Activated CD8-positive, alpha-beta T cell treated with anti-CD3 and anti-CD28 coated beads, Interleukin-2, amount 10 ng/mL, durations not matched to agents 7 days and 5 days (primary cell): ENCODE results near the gene USF1. TPM values are rescaled to one million over a fixed set of nuclear protein-coding genes. Genes with fewer than 3 reads are reported as not detected.
"Not testable (repeated sequence)": the region's sequence is repeated elsewhere in the genome, so short reads cannot be mapped to it uniquely, and the experiment has no call there.

Experiments used
- ATAC-seq: fragments of 150-1000 bp; cut with Tn5 transposase; one replicate; pipeline ENCODE4 v1.10.0; 2021; ENCODE audit warnings: moderate library complexity
- CTCF ChIA-PET: fragments of 350-600 bp; sonication (Branson Sonifier 250); formaldehyde crosslinking; loops from one replicate; lab custom pipeline; 2021; ENCODE audit warnings: antibody characterized with exemption; lab: Charles Lee
- POLR2A ChIA-PET: fragments of 350-600 bp; sonication (Branson Sonifier 250); formaldehyde crosslinking; loops from one replicate; lab custom pipeline; 2021; ENCODE audit warnings: antibody characterized with exemption; lab: Charles Lee
- DNase-seq: peaks from one replicate; pipeline ENCODE4 v3.0.0-alpha.2; 2020
- H3K27ac Mint-ChIP-seq: one replicate; pipeline ENCODE4 v1.8.0; 2021; ENCODE audit warnings: mild to moderate bottlenecking, mixed read lengths
- H3K27me3 Mint-ChIP-seq: one replicate; pipeline ENCODE4 v1.8.0; 2021; ENCODE audit warnings: low read depth, mixed read lengths
- H3K36me3 Mint-ChIP-seq: one replicate; pipeline ENCODE4 v1.8.0; 2021; ENCODE audit warnings: low read depth, mixed read lengths
- H3K4me1 Mint-ChIP-seq: one replicate; pipeline ENCODE4 v1.8.0; 2021; ENCODE audit warnings: low read depth, mixed read lengths
- H3K4me3 Mint-ChIP-seq: one replicate; pipeline ENCODE4 v1.8.0; 2021; ENCODE audit warnings: mild to moderate bottlenecking, mixed read lengths
- H3K9me3 Mint-ChIP-seq: one replicate; pipeline ENCODE4 v1.8.0; 2022; ENCODE audit warnings: mixed read lengths; ENCODE audit not compliant: insufficient read depth
- total RNA-seq, 2 experiments: library from RNA; stranded (reverse); gene quantifications; one replicate each; pipeline ENCODE4 v1.2.3, GENCODE V29; 2021

USF1 gene
- total RNA-seq, 2 experiments from 2014 or later: 81.6 to 83.2 TPM

- ChIA-PET CTCF (interaction anchor here (1.0 to 3.7 kb wide), 2 partner anchors 9 to 92 kb away, joined by 3 to 17 read pairs; partner anchors contain the start of gene KLHDC9), POLR2A (no interaction called here)
- no peak overlapping the region for H3K27ac Mint-ChIP-seq
- DNase-seq: no peak
- H3K4me1 Mint-ChIP-seq: peaks cover 2% of the 10 kb centered on the region
- H3K4me3 Mint-ChIP-seq: no peak overlapping the region
- ATAC-seq: no peak
- no peaks in the 10 kb centered on the region for H3K36me3 Mint-ChIP-seq
- no peaks in the 10 kb centered on the region for H3K9me3 Mint-ChIP-seq
- H3K27me3 Mint-ChIP-seq: no peaks in the 10 kb centered on the region
Observed at GRCh38 chr1:161006563-161006962, 39.2 kb downstream of the USF1 start.

GRCh38 chr1:161001525-161001924 lies 44.3 kb downstream of the USF1 start:
- CTCF ChIA-PET: interaction anchor here (1.4 kb wide), 1 partner anchor 95 kb away, joined by 5 read pairs; no protein-coding TSS in a partner anchor
- H3K36me3 Mint-ChIP-seq: peaks cover 16% of the 10 kb centered on the region
- POLR2A ChIA-PET: no interaction called here
- no peak overlapping the region for H3K27ac Mint-ChIP-seq
- no peaks in the 10 kb centered on the region for H3K9me3 Mint-ChIP-seq
- no peak overlapping the region for H3K4me3 Mint-ChIP-seq
- no peaks in the 10 kb centered on the region for H3K27me3 Mint-ChIP-seq
- no peak for ATAC-seq
- no peak for DNase-seq
- H3K4me1 Mint-ChIP-seq: no peaks in the 10 kb centered on the region

GRCh38 chr1:161000736-161001480 lies 44.9 kb downstream of the USF1 start:
- no peaks in the 10 kb centered on the region for H3K27me3 Mint-ChIP-seq
- ATAC-seq (no peak), DNase-seq (no peak)
- POLR2A ChIA-PET: interaction anchor here (0.7 kb wide), 2 partner anchors 12 to 21 kb away, joined by 3 read pairs; partner anchors contain the start of gene F11R
- H3K27ac Mint-ChIP-seq: no peak overlapping the region
- no peak overlapping the region for H3K4me3 Mint-ChIP-seq
- H3K9me3 Mint-ChIP-seq: no peaks in the 10 kb centered on the region
- H3K36me3 Mint-ChIP-seq: peaks cover 16% of the 10 kb centered on the region
- no peaks in the 10 kb centered on the region for H3K4me1 Mint-ChIP-seq
- CTCF ChIA-PET: interaction anchor here (1.4 to 4.2 kb wide), 2 partner anchors 12 to 96 kb away, joined by 5 to 26 read pairs; no protein-coding TSS in a partner anchor

GRCh38 chr1:160999376-160999775 lies 46.4 kb downstream of the USF1 start:
- CTCF ChIA-PET: interaction anchor here (4.2 kb wide), 1 partner anchor 10 kb away, joined by 26 read pairs; no protein-coding TSS in a partner anchor
- no peak overlapping the region for H3K4me3 Mint-ChIP-seq
- no peak for ATAC-seq

GRCh38 chr1:160997323-160998038 lies 48.3 kb downstream of the USF1 start:
- POLR2A ChIA-PET: interaction anchor here (0.6 to 1.6 kb wide), 7 partner anchors 16 to 160 kb away, joined by 3 to 5 read pairs (median 4); partner anchors contain the start of genes F11R and USF1
- H3K27ac Mint-ChIP-seq: no peak overlapping the region
- peak; percentile 68 for DNase-seq

More at GRCh38 chr1:160999376-160999775, 46.4 kb downstream of the USF1 start:
- Mint-ChIP-seq H3K36me3 (peaks cover 16% of the 10 kb centered on the region), H3K4me1 (no peaks in the 10 kb centered on the region), H3K9me3 (no peaks in the 10 kb centered on the region), H3K27me3 (no peaks in the 10 kb centered on the region), H3K27ac (no peak overlapping the region)
- POLR2A ChIA-PET: no interaction called here
- no peak for DNase-seq

GRCh38 chr1:160996178-160996577 lies 49.6 kb downstream of the USF1 start:
- ChIA-PET CTCF (interaction anchor here (1.4 to 5.8 kb wide), 8 partner anchors 11 to 314 kb away, joined by 3 to 100 read pairs (median 22); partner anchors contain the start of genes F11R, KLHDC9, TSTD1 and USF1), POLR2A (no interaction called here)
- Mint-ChIP-seq H3K27me3 (no peaks in the 10 kb centered on the region), H3K4me1 (no peaks in the 10 kb centered on the region), H3K27ac (no peak overlapping the region), H3K36me3 (peaks cover 16% of the 10 kb centered on the region), H3K4me3 (no peak overlapping the region), H3K9me3 (no peaks in the 10 kb centered on the region)
- no peak for DNase-seq
- no peak for ATAC-seq

More at GRCh38 chr1:160997323-160998038, 48.3 kb downstream of the USF1 start:
- no peaks in the 10 kb centered on the region for H3K9me3 Mint-ChIP-seq
- H3K36me3 Mint-ChIP-seq: peaks cover 16% of the 10 kb centered on the region
- peak; percentile 84 for ATAC-seq
- CTCF ChIA-PET: interaction anchor here (0.6 to 5.8 kb wide), 31 partner anchors 8 to 325 kb away, joined by 3 to 100 read pairs (median 4); partner anchors contain the start of genes ARHGAP30, F11R, KLHDC9 and NECTIN4
- no peaks in the 10 kb centered on the region for H3K27me3 Mint-ChIP-seq
- H3K4me3 Mint-ChIP-seq: no peak overlapping the region
- no peaks in the 10 kb centered on the region for H3K4me1 Mint-ChIP-seq

GRCh38 chr1:160993544-160994193 lies 52.1 kb downstream of the USF1 start:
- ATAC-seq: no peak
- no peaks in the 10 kb centered on the region for H3K36me3 Mint-ChIP-seq
- no peaks in the 10 kb centered on the region for H3K27me3 Mint-ChIP-seq
- no peak overlapping the region for H3K27ac Mint-ChIP-seq
- DNase-seq: no peak
- no peak overlapping the region for H3K4me3 Mint-ChIP-seq
- H3K4me1 Mint-ChIP-seq: peaks cover 8% of the 10 kb centered on the region
- ChIA-PET POLR2A (no interaction called here), CTCF (interaction anchor here (0.7 to 5.8 kb wide), 9 partner anchors 11 to 267 kb away, joined by 3 to 100 read pairs (median 3); partner anchors contain the start of gene KLHDC9)
- H3K9me3 Mint-ChIP-seq: no peaks in the 10 kb centered on the region

- H3K36me3 Mint-ChIP-seq, DNase-seq, H3K9me3 Mint-ChIP-seq, H3K27me3 Mint-ChIP-seq, H3K4me3 Mint-ChIP-seq, H3K27ac Mint-ChIP-seq, H3K4me1 Mint-ChIP-seq, ATAC-seq: not testable (repeated sequence)
- POLR2A ChIA-PET: interaction anchor here (0.7 kb wide), 1 partner anchor 214 kb away, joined by 4 read pairs; no protein-coding TSS in a partner anchor
- CTCF ChIA-PET: interaction anchor here (0.6 to 3.4 kb wide), 2 partner anchors 53 to 156 kb away, joined by 3 to 19 read pairs; no protein-coding TSS in a partner anchor
Observed at GRCh38 chr1:160992036-160992435, 53.7 kb downstream of the USF1 start.

Other genes with a start within 250 kb of the USF1 start
- 10 to 100 TPM; 24.7 to 24.9 TPM for gene LY9, start 249.8 kb downstream of the USF1 start, total RNA-seq
- gene CD244, start 183.1 kb downstream of the USF1 start, total RNA-seq: 10 to 100 TPM; 15.0 to 15.5 TPM
- not detected for gene ITLN1, start 160.8 kb downstream of the USF1 start, total RNA-seq
- not detected for gene ITLN2, start 91.2 kb downstream of the USF1 start, total RNA-seq
- gene F11R, start 24.8 kb downstream of the USF1 start, total RNA-seq: 10 to 100 TPM; 13.7 to 18.4 TPM
- 10 to 100 TPM; 63.2 to 63.3 TPM for gene TSTD1, start 7.0 kb downstream of the USF1 start, total RNA-seq
- 100 to 1,000 TPM; 277 to 281 TPM for gene ARHGAP30, start 23.9 kb upstream of the USF1 start, total RNA-seq
- not detected for gene NECTIN4, start 43.6 kb upstream of the USF1 start, total RNA-seq
- gene KLHDC9, start 52.4 kb upstream of the USF1 start, total RNA-seq: under 1 TPM; 0.61 to 0.91 TPM
- 10 to 100 TPM; 66.3 to 68.0 TPM for gene PFDN2, start 72.1 kb upstream of the USF1 start, total RNA-seq
- gene NIT1, start 72.1 kb upstream of the USF1 start, total RNA-seq: 10 to 100 TPM; 34.1 to 35.2 TPM
- 10 to 100 TPM; 34.5 to 36.3 TPM for gene DEDD, start 86.7 kb upstream of the USF1 start, total RNA-seq
- 100 to 1,000 TPM; 103 to 104 TPM for gene UFC1, start 108.0 kb upstream of the USF1 start, total RNA-seq
- 10 to 100 TPM; 29.2 to 32.0 TPM for gene USP21, start 113.5 kb upstream of the USF1 start, total RNA-seq
- 10 to 100 TPM; 37.7 to 38.5 TPM for gene PPOX, start 120.4 kb upstream of the USF1 start, total RNA-seq
- 10 to 100 TPM; 34.2 to 37.0 TPM for gene B4GALT3, start 131.5 kb upstream of the USF1 start, total RNA-seq
- 1 to 10 TPM in 1 of 2 experiments, under 1 TPM in 1; 0.82 to 2.1 TPM for gene ADAMTS4, start 153.1 kb upstream of the USF1 start, total RNA-seq
- 10 to 100 TPM; 73.6 to 76.8 TPM for gene NDUFS2, start 156.4 kb upstream of the USF1 start, total RNA-seq
- 10 to 100 TPM; 12.0 to 14.0 TPM for gene FCER1G, start 169.3 kb upstream of the USF1 start, total RNA-seq
- not detected for gene APOA2, start 177.7 kb upstream of the USF1 start, total RNA-seq
- 10 to 100 TPM; 19.1 to 22.0 TPM for gene TOMM40L, start 180.1 kb upstream of the USF1 start, total RNA-seq
- not detected for gene NR1I3, start 192.2 kb upstream of the USF1 start, total RNA-seq
- gene PCP4L1, start 212.8 kb upstream of the USF1 start, total RNA-seq: under 1 TPM; 0.34 to 0.40 TPM